NCI-H510A (cell line): ENCODE results near the gene TLE6.
A peak's percentile ranks its signal among the peaks of the same experiment; 100 is the strongest.
"Not testable (repeated sequence)": the region's sequence is repeated elsewhere in the genome, so short reads cannot be mapped to it uniquely, and the experiment has no call there.

ENCODE experiments used
- DNase-seq: peaks from one replicate; lab custom pipeline; 2025; lab: John Stamatoyannopoulos, UW

Gene TLE6

DNA sequence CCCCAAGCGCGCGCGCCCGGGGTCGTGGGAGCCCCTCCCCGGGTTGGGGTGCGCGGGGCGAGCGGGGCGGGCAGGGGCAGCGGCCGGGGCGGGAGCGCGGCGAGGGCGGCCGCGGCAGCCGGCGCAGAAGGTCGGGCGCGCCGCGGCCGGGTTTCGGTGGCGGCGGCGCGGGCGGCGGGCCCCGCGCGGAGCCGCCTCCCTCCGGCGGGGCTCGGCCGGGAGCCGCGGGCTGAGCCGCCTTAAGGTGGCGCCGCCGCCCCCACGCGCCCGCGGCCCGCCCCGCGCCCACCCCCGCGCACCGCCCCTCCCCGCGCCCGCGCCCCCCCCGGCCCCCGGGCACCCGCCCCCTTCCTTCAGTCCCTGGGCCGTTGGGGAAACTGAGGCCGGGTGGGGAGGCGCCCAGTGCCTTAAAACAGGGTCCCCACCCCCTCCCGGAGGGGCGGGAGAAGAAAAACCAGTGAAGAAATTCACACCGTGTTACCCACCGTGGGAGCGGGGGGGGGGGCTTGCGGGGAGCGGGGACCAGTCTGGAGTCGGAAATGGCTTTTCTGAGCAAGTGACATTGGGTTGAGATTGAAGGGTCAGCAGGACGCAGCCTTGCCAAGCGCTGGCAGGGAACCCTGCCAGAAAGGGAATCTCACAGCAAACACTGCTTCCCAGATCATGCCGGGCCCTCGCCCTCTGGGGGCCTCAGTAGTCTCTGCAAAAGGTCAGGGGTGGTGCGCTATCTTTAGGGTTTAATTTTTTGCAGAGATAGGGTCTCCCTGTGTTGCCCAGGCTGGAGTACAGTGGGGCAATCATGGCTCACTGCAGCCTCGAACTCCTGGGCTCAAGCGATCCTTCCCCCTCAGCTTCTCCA is 51.9 kb downstream of the TLE6 start, which contains the start of gene TLE2:
TSS of gene TLE2 (minus strand) at position 216 of the 859 bp plus-strand sequence. CDS start 376 bp downstream, outside the sequence.
- no peak for DNase-seq

DNA sequence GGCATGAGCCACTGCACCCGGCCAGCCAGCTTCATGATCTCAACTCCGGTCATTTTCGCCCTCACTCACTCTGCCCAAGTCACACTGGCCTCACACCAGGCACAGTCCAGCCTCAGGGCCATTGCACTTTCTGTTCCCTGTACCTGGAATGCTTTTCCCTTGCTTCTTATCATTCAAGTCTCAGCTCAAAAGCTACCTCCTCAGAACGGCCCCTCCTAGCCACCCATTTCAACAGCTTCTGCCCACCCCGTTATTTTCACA is 54.2 kb downstream of the TLE6 start:
- no peak for DNase-seq

DNA sequence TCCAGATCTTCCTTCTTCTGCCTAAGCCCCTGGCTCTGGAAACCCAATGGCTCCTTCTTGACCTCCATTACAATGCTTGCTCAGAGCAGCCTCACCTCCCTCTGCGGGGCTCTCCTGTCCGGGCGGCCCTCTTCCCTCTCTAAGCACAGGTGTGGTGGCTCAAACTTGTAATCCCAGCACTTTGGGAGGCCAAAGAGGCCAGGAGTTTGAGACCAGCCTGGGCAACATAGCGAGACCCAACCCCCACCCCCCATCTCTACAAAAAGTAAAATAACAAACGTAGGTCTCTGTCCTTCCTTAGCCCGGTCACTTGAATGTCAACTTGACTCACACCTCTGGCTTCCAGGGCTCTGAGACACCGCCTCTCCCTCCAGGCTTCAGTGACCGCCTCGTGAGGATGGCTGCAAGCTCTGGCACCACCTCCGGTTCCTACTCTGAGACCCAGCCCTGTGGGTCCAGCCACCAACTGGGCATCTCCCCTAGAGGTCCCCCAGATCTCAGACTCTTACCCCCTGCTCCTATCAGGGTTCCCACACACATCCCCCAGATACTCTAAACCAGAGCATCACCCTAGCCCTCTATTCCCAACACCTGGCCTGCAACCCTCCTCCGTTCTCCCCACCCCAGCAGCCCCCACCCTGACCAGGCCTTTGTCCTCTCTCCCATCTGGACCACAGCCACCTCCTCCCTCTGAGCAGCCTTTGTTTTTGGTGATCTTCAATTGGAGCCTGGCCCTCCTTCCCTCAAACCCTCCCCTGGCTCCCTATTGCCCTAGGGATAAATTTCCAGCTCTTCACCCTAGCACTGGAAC is 56.4 kb downstream of the TLE6 start:
- DNase-seq, result no peak

DNA sequence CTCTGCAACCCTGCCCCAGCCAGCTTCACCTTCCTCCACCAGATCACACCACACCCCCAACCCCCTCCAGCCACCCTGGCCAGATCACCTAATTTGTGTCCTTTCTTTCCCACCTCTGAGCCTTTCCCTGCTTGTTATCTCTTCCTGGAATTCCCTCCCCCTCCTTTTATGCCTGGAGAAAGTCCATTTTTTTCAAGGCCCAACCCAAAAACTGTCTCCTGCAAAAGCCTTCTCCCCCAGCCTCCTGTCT is 57.0 kb downstream of the TLE6 start:
- no peak for DNase-seq

- no peak for DNase-seq
These were observed 57.5 kb downstream of the TLE6 start for GRCh38 chr19:3034656-3035541.

- peak; percentile 90 for DNase-seq
These were observed 58.3 kb downstream of the TLE6 start for GRCh38 chr19:3035542-3036118.

GRCh38 chr19:3036119-3036976 is 59.0 kb downstream of the TLE6 start:
- DNase-seq, result peak; percentile 78

GRCh38 chr19:3036977-3037544 is 59.7 kb downstream of the TLE6 start:
- not testable (repeated sequence) for DNase-seq

DNA sequence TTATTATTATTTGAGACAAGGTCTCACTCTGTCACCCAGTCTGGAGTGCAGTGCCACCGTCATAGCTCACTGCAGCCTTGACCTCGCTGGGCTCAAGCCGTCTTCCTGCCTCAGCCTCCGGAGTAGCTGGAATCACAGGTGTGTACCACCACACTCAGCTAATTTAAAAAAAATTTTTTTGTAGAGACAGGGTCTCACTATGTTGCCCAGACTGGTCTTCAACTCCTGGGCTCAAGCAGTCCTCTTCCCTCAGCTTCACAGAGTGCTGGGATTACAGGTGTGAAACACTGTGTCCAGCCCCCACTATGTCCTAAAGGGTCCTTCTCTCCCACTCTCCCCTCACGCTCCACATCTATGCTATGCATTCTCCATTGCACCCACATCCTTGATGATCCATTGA is 60.9 kb downstream of the TLE6 start:
- no peak for DNase-seq

DNA sequence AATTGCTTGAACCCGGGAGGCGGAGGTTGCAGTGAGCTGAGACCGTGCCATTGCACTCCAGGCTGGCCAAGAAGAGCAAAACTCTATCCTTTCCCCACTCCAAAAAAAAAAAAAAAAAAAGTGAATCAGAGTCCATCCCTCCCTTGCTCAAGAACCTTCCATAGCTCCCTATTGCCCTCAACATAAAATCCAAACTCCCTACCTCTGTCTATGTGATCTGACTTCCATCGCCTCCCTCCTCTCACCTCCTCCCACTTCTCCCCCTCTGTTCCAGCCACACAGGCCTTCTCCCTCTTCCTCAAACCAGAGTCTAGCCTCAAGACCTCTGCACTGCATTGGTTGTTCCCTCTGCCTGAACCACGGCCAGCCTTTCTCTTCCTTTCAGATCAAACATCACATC is 61.8 kb downstream of the TLE6 start:
- no peak for DNase-seq

- DNase-seq, result no peak
These were observed 62.3 kb downstream of the TLE6 start for GRCh38 chr19:3039641-3040077.

DNA sequence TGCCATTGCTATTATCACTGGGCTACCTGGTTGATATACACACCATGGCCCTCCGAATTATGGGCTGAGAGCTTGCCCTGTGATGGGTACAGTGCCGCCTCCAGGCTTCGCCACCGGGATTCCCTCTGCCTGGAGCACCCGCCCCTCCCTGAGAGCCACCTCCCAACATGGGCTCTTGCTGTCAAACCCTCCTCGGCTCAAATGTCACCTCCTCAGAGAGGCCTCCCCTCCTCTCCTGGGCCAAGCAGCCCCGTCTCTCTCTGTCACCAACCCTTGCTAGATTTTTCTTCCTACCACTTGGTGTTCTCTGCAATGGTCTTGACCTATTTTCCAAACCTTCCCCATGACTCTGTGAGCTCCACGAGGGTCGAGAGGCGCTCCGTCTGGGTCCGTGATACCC is 64.0 kb downstream of the TLE6 start:
- no peak for DNase-seq

DNA sequence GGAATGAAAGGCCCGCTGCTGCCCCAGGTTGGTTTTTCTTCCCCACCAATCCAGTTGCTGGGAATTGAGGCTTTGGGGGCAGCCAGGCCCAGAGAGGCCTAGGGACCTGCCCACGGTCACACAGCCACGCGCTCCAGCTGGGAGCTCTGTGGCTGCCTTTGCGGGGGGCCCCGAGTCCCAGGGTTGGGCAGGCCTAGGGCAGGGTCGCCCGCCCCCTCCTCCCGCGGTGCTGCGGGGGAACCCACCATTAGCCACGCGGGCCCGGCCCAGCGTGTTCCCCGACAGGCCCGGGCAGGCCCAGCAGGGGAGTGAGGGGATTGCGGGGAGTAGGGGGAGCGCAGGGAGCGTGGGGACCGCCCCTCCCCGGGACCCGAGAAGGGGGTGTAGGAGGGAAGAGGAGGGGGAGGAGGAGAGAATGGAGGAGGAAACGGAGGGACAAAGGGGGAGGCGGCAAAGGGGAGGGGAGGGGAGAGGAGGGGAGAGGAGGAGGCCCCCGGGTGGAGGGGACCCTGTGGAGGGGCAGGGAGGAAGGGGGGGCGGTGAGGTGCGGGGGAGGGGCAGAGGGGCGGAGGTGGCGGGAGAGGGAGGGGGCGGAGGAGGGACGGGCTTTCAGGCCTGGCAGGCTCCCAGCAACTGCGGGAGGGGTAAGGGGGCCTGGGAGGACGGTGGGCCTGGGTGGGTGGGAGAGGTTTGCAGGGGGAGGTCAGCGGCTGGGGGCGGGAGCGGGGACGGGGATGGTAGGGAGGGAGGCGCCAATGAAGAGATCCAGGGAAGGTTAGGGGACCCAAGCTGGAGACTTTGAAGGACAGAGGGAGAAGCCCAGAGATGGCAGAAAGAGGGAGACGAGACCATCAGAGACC is 64.6 kb downstream of the TLE6 start:
- no peak for DNase-seq

DNA sequence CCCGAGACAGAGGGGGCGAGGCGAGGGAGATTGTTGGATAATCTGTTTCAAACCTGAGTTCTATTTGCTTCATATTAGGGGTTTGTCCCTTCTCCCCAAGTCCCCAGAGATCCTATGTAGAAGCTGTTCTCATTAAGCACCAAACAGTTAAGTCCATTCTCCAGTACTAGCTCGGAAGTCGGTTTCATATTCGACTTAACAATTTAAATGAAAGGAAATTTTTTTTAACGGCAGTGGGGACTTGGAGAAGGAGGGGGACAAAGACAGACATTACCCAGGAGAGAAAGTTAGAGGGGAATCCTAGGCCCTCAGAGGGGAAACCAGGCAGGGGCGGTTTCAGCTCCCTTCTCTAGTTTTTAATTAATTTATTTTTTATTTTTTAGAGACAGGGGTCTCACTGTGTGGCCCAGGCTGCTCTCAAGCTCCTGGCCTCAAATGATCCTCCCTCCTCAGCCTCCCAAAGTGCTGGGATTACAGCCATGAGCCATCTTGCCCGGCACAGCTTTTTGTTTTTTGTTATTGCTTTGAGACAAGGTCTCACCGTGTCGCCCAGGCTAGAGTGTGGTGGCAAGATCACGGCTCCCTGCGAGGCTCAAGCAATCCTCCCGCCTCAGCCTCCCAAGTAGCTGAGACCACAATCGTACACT is 65.4 kb downstream of the TLE6 start:
- DNase-seq, result no peak
